GM21576 (cell line): ENCODE results near the gene AK1.
A peak's percentile ranks its signal among the peaks of the same experiment; 100 is the strongest.

Experiments used
- ATAC-seq: cut with Tn5 transposase; IDR thresholded peaks from one replicate; pipeline ENCODE4 v1.9.1; 2021; ENCODE audit warnings: mild to moderate bottlenecking, moderate library complexity; ENCODE audit not compliant: unreplicated experiment

The AK1 gene

GRCh38 chr9:127909839-127910273 is 32.4 kb upstream of the AK1 start:
- ATAC-seq = no peak

- no peak for ATAC-seq
Observed at GRCh38 chr9:127908660-127908926, 31.1 kb upstream of the AK1 start.

GRCh38 chr9:127907867-127908659 is 30.6 kb upstream of the AK1 start:
- ATAC-seq = no peak

GRCh38 chr9:127905788-127906191 is 28.3 kb upstream of the AK1 start:
- ATAC-seq = no peak

- no peak for ATAC-seq
Observed at GRCh38 chr9:127905004-127905728, 27.7 kb upstream of the AK1 start.

- no peak for ATAC-seq
Observed at GRCh38 chr9:127904561-127905003, 27.1 kb upstream of the AK1 start.

- peak; percentile 21 for ATAC-seq
Observed at GRCh38 chr9:127903557-127904475, 26.3 kb upstream of the AK1 start.

- ATAC-seq = peak; percentile 43
Observed at GRCh38 chr9:127899128-127899943, 21.9 kb upstream of the AK1 start, which contains the start of gene ST6GALNAC6. ST6GALNAC6 (minus strand) TSS chr9:127899603; CDS start chr9:127897981, 1,622 bp downstream.

- ATAC-seq = peak; percentile 7
Observed at GRCh38 chr9:127898433-127899127, 21.1 kb upstream of the AK1 start.

GRCh38 chr9:127897193-127897692 is 19.8 kb upstream of the AK1 start:
- no peak for ATAC-seq

- no peak for ATAC-seq
Observed at GRCh38 chr9:127896395-127897192, 19.1 kb upstream of the AK1 start.

- ATAC-seq = no peak
Observed at GRCh38 chr9:127895811-127896210, 18.3 kb upstream of the AK1 start.

GRCh38 chr9:127893392-127893791 is 15.9 kb upstream of the AK1 start:
- ATAC-seq = no peak

- no peak for ATAC-seq
Observed at GRCh38 chr9:127892831-127893230, 15.4 kb upstream of the AK1 start.

- ATAC-seq = no peak
Observed at GRCh38 chr9:127890053-127890452, 12.6 kb upstream of the AK1 start.

GRCh38 chr9:127887792-127888191 is 10.3 kb upstream of the AK1 start:
- no peak for ATAC-seq

- ATAC-seq = no peak
Observed at GRCh38 chr9:127886401-127886972, 9.0 kb upstream of the AK1 start.

GRCh38 chr9:127885508-127886281 is 8.2 kb upstream of the AK1 start:
- no peak for ATAC-seq
